ENCODE data around the gene CACNA1D.

The CACNA1D gene

GRCh38 chr3:53495146-53495519, 722 bp downstream of the CACNA1D start:
- TF ChIP-seq CTCF (IDR thresholded peaks at IDR 0.05; ENCODE audit: control extremely low read depth, extremely low read depth, low read depth, missing control alignments) = no peak
- CTCF ChIA-PET = no interaction called here
- DNase-seq (ENCODE audit: extremely low spot score) = no peak
- POLR2A ChIA-PET = no interaction called here

GRCh38 chr3:53495520-53496391, 1.3 kb downstream of the CACNA1D start:
- peak; percentile 31 for DNase-seq (ENCODE audit: extremely low spot score)
- ChIA-PET POLR2A (interaction anchor here (0.6 kb wide), 1 partner anchor 12 kb away, joined by 3 read pairs; no protein-coding TSS in a partner anchor), CTCF (no interaction called here)
- no peak for TF ChIP-seq CTCF (IDR thresholded peaks at IDR 0.05; ENCODE audit: control extremely low read depth, extremely low read depth, low read depth, missing control alignments)

GRCh38 chr3:53496392-53496670, 1.9 kb downstream of the CACNA1D start:
- ChIA-PET POLR2A (no interaction called here), CTCF (no interaction called here)
- no peak for TF ChIP-seq CTCF (IDR thresholded peaks at IDR 0.05; ENCODE audit: control extremely low read depth, extremely low read depth, low read depth, missing control alignments)
- DNase-seq (ENCODE audit: extremely low spot score) = no peak

DNA sequence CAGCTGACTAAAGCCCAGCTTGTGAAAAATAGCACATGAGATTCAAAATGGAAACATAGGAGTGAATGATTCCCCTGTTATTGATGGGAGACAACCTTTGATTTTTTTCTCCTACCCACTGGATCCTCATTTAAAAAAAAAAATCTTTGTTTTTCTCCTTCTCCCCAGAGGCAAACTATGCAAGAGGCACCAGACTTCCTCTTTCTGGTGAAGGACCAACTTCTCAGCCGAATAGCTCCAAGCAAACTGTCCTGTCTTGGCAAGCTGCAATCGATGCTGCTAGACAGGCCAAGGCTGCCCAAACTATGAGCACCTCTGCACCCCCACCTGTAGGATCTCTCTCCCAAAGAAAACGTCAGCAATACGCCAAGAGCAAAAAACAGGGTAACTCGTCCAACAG, 2.6 kb downstream of the CACNA1D start:
- DNase-seq (ENCODE audit: extremely low spot score) = no peak
- ChIA-PET CTCF (interaction anchor here (1.3 kb wide), 1 partner anchor 11 kb away, joined by 3 read pairs; no protein-coding TSS in a partner anchor), POLR2A (no interaction called here)
- TF ChIP-seq CTCF (IDR thresholded peaks at IDR 0.05; ENCODE audit: control extremely low read depth, extremely low read depth, low read depth, missing control alignments) = no peak

DNA sequence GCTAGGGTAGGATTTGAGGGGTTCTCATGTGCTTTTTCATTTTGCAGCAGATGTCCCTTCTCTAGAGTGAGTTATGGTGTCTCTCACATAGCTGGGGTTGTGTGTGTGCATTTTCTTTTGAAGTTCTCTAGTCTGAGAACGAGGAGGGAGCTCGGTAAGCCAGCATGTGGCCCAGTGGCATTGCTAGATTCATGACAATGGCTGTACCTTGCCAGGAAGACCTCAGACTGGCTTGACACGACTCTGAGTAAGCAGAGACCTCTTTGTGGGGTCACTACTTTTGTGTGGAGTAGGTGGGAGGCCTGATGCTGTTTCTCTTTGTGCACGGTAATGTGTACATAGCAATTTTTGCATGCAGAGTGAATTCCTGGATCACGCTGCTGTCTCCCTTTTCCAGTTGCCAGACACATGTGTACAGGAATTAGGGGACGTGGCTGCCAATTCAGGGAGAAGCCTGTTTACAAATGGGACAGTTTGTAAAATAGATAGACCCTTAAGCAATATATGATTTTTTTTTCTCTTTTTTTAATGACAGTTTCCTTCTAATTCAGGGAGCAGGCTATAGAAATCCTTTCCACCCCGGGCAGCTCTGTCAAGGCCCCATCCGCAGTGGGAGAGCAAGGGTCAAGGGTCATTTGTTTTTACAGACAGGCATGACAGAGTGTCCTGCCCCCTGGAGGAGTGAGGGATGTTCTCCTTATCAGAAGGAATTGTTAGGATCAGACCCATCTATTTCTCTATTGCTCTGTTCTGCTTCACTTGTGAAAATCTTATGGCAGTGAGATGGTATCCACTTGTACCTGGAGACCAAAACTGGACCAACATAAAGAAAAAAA, 4.6 kb downstream of the CACNA1D start:
- ChIA-PET POLR2A (no interaction called here), CTCF (interaction anchor here (0.8 kb wide), 1 partner anchor 9 kb away, joined by 3 read pairs; no protein-coding TSS in a partner anchor)
- TF ChIP-seq CTCF (IDR thresholded peaks at IDR 0.05; ENCODE audit: control extremely low read depth, extremely low read depth, low read depth, missing control alignments) = no peak
- no peak for DNase-seq (ENCODE audit: extremely low spot score)

- CTCF ChIA-PET = interaction anchor here (1.5 to 1.6 kb wide), 2 partner anchors 13 to 73 kb away, joined by 3 read pairs; no protein-coding TSS in a partner anchor
- POLR2A ChIA-PET = no interaction called here
- no peak for DNase-seq (ENCODE audit: extremely low spot score)
- TF ChIP-seq CTCF (IDR thresholded peaks at IDR 0.05; ENCODE audit: control extremely low read depth, extremely low read depth, low read depth, missing control alignments) = no peak
These were observed 5.9 kb downstream of the CACNA1D start for GRCh38 chr3:53500165-53500777.

Measured in GM10248 (cell line).